Measurements from ENCODE around the gene PFKM. TPM values are rescaled to one million over a fixed set of nuclear protein-coding genes. Genes with fewer than 3 reads are reported as not detected.
"Not testable (repeated sequence)": the region's sequence is repeated elsewhere in the genome, so short reads cannot be mapped to it uniquely, and the experiment has no call there.

PFKM gene
- total RNA-seq, 2 experiments from 2014 or later = 59.7 to 65.8 TPM

DNA sequence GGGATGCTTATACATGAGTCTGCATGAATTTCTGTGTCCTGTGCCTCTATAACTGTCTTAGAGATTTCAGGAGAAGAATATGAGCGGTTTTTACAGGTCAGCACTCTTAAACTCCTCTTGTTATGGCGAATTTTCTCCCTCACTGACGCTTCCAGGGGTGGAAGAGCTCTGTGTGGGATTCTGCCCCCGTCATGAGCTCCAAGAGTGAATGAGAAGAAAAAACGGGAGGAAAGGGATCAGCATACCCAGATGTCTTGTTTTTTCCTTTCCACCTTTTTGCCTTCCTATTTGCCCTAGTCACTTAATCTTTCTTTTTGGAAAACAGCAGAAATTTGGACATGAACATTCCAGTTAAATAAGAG is 651 bp downstream of the PFKM start:
- DNase-seq = no peak
- peak overlapping the region; percentile 86 for H3K4me3 Mint-ChIP-seq
- peak overlapping the region; percentile 16 for H3K27ac Mint-ChIP-seq
- TF ChIP-seq, protein P1, sequence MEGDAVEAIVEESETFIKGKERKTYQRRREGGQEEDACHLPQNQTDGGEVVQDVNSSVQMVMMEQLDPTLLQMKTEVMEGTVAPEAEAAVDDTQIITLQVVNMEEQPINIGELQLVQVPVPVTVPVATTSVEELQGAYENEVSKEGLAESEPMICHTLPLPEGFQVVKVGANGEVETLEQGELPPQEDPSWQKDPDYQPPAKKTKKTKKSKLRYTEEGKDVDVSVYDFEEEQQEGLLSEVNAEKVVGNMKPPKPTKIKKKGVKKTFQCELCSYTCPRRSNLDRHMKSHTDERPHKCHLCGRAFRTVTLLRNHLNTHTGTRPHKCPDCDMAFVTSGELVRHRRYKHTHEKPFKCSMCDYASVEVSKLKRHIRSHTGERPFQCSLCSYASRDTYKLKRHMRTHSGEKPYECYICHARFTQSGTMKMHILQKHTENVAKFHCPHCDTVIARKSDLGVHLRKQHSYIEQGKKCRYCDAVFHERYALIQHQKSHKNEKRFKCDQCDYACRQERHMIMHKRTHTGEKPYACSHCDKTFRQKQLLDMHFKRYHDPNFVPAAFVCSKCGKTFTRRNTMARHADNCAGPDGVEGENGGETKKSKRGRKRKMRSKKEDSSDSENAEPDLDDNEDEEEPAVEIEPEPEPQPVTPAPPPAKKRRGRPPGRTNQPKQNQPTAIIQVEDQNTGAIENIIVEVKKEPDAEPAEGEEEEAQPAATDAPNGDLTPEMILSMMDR (IDR thresholded peaks at IDR 0.05) = no peak
- H3K4me1 Mint-ChIP-seq (ENCODE audit: low read depth) = peaks cover 14% of the 10 kb centered on the region
- POLR2A ChIA-PET = interaction anchor here (0.6 to 1.6 kb wide), 3 partner anchors 9 to 79 kb away, joined by 3 to 4 read pairs (median 4); no protein-coding TSS in a partner anchor
- no peaks in the 10 kb centered on the region for H3K27me3 Mint-ChIP-seq
- H3K9me3 Mint-ChIP-seq = no peaks in the 10 kb centered on the region
- intact Hi-C loops (cut with micrococcal nuclease) = no loop called here
- CTCF ChIA-PET = interaction anchor here (1.2 to 1.7 kb wide), 4 partner anchors 9 to 63 kb away, joined by 3 to 6 read pairs (median 4); partner anchors contain the start of gene SENP1
- ATAC-seq = no peak
- peaks cover 8% of the 10 kb centered on the region for H3K36me3 Mint-ChIP-seq (ENCODE audit: low read depth)

DNA sequence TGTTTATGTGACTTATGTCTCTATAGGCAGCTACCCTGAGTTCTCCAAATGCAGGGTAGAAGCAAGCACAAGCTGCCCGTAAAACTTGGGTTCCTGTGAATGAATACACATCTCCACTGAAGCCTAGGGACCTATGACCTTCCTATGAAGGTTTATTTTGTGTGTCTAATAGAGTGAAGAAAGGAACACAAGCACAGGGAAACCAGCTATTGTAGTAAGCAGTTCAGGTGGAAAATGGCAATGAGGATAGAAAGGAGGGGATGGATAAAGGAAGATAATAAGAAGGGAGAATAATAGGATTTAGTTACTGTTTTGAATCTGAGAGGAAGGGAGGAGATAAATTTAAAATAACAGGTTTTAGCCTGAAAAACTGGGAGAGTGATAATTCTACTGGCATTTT is 2.4 kb downstream of the PFKM start:
- DNase-seq (no peak), ATAC-seq (no peak)
- no peak overlapping the region for H3K4me3 Mint-ChIP-seq
- TF ChIP-seq, protein P1 (IDR thresholded peaks at IDR 0.05) = no peak
- intact Hi-C loops (cut with micrococcal nuclease) = no loop called here
- H3K36me3 Mint-ChIP-seq (ENCODE audit: low read depth) = peaks cover 13% of the 10 kb centered on the region
- H3K9me3 Mint-ChIP-seq = no peaks in the 10 kb centered on the region
- H3K27ac Mint-ChIP-seq = no peak overlapping the region
- ChIA-PET POLR2A (no interaction called here), CTCF (interaction anchor here (1.0 kb wide), 1 partner anchor 320 kb away, joined by 4 read pairs; no protein-coding TSS in a partner anchor)
- no peaks in the 10 kb centered on the region for H3K27me3 Mint-ChIP-seq
- peaks cover 14% of the 10 kb centered on the region for H3K4me1 Mint-ChIP-seq (ENCODE audit: low read depth)

- ATAC-seq = no peak
- Mint-ChIP-seq H3K4me1 (ENCODE audit: low read depth) (peaks cover 14% of the 10 kb centered on the region), H3K9me3 (no peaks in the 10 kb centered on the region), H3K27ac (no peak overlapping the region), H3K36me3 (ENCODE audit: low read depth) (peaks cover 18% of the 10 kb centered on the region), H3K27me3 (no peaks in the 10 kb centered on the region), H3K4me3 (no peak overlapping the region)
- CTCF ChIA-PET = no interaction called here
- DNase-seq = no peak
- POLR2A ChIA-PET = no interaction called here
- intact Hi-C loops (cut with micrococcal nuclease) = no loop called here
- TF ChIP-seq, protein P1 (IDR thresholded peaks at IDR 0.05) = no peak
Measured at GRCh38 chr12:48122065-48122834, 3.1 kb downstream of the PFKM start.

DNA sequence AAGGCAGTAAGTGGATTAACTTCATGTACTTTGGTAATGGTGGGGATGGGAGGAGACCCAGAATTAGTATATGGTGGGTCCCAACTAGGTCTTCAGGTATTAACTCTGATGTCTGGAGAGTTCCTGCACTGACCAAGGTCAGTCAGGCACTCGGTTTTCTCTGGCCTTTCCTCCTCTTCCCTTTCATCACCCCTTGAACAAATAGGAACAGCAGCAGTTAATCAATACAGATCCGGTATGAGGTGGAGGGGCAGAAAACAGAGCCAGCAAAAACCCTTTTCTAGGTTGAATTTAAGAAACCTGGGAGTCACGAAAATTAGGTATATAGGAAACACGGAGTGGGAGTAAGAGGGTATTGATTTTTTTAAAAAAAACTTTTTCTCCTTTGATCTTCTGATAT is 4.0 kb downstream of the PFKM start:
- ATAC-seq (no peak), DNase-seq (no peak)
- TF ChIP-seq, protein P1 (IDR thresholded peaks at IDR 0.05) = no peak
- H3K36me3 Mint-ChIP-seq (ENCODE audit: low read depth) = peaks cover 24% of the 10 kb centered on the region
- H3K4me3 Mint-ChIP-seq = no peak overlapping the region
- POLR2A ChIA-PET = no interaction called here
- no peaks in the 10 kb centered on the region for H3K9me3 Mint-ChIP-seq
- no peaks in the 10 kb centered on the region for H3K27me3 Mint-ChIP-seq
- H3K27ac Mint-ChIP-seq = no peak overlapping the region
- H3K4me1 Mint-ChIP-seq (ENCODE audit: low read depth) = peaks cover 14% of the 10 kb centered on the region
- intact Hi-C loops (cut with micrococcal nuclease) = no loop called here
- CTCF ChIA-PET = no interaction called here

DNA sequence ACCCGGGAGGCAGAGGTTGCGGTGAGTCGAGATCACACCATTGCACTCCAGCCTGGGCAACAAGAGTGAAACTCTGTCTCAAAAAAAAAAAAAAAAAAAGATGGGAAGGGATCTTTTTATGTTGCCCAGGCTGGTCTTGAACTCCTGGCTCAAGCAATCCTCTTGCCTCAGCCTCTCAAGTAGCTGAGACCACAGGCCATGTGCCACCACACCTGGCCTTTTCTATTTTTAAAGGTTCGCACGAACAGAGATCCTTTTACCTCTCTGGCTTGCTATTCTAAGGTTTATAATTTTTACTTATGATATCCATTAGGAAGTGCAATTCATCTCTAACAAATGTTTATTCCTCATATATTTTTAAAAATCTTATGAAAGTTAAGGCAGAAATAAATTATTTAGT is 6.4 kb downstream of the PFKM start:
- H3K27ac Mint-ChIP-seq; ATAC-seq; H3K4me1 Mint-ChIP-seq (ENCODE audit: low read depth); H3K4me3 Mint-ChIP-seq; DNase-seq; H3K9me3 Mint-ChIP-seq; intact Hi-C loops (cut with micrococcal nuclease); CTCF ChIA-PET; H3K27me3 Mint-ChIP-seq: not testable (repeated sequence)
- POLR2A ChIA-PET = interaction anchor here (0.8 kb wide), 1 partner anchor 8 kb away, joined by 3 read pairs; no protein-coding TSS in a partner anchor
- peaks cover 29% of the 10 kb centered on the region for H3K36me3 Mint-ChIP-seq (ENCODE audit: low read depth)
